Spleen (tissue), 7 donors: Measurements from ENCODE around the gene WDR20.
A peak's percentile ranks its signal among the peaks of the same experiment; 100 is the strongest.

Source experiments
- CTCF ChIP-seq, 11 experiments: fragments of 200-600 bp in 7 of 11; fragments of 450-650 bp in 4 of 11; sonication (generic) in 4 of 11; IDR thresholded peaks in 8 of 11; conservative IDR thresholded peaks in 3 of 11; 1 replicate in 7 of 11; 2 replicates in 4 of 11; pipeline versions ENCODE4 v1.4.0 to v1.8.0; 2016 to 2021; ENCODE audit warnings: antibody characterized with exemption in 11 of 11, inconsistent platforms in 4 of 11, mild to moderate bottlenecking in 1 of 11
- POLR2A ChIP-seq, 3 donors: fragments of 450-650 bp; IDR thresholded peaks; one replicate each; pipeline ENCODE4 v1.5.1; 2017; ENCODE audit warnings: antibody characterized with exemption in 3 of 3, mild to moderate bottlenecking in 1 of 3
- POLR2AphosphoS5 ChIP-seq, 3 donors: sonication (generic); formaldehyde crosslinking; IDR thresholded peaks; one replicate each; pipeline ENCODE4 v1.5.1; 2017; ENCODE audit warnings: antibody characterized with exemption in 3 of 3
- donor health status: DM: no; HTN: no; CAD: no; lungs with moderate emphysema.
- donor health status: DM: no; HTN: no; CAD: no.
- donor health status: DM: no; HTN: no; CAD: no.

DNA sequence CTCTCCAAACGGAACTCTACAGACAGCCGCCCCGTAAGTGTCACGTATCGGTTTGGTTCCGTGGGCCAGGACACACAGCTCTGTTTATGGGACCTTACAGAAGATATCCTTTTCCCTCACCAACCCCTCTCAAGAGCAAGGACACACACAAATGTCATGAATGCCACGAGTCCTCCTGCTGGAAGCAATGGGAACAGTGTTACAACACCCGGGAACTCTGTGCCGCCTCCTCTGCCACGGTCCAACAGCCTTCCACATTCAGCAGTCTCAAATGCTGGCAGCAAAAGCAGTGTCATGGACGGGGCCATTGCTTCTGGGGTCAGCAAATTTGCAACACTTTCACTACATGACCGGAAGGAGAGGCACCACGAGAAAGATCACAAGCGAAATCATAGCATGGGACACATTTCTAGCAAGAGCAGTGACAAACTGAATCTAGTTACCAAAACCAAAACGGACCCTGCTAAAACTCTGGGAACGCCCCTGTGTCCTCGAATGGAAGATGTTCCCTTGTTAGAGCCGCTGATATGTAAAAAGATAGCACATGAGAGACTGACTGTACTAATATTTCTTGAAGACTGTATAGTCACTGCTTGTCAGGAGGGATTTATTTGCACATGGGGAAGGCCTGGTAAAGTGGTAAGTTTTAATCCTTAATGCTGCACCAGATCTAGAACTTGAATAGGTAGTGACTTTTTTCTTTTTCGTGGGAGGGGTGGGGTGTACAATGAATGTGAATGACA, 69.7 kb downstream of the WDR20 start:
- TF ChIP-seq CTCF (IDR thresholded peaks at IDR 0.05 in 8 of 11, conservative IDR thresholded peaks at IDR 0.05 in 3 of 11) (peak in 5 of 11 experiments; percentile 8 to 42 (median 39)), POLR2A (IDR thresholded peaks at IDR 0.05) (no peak), POLR2AphosphoS5 (IDR thresholded peaks at IDR 0.05) (peak in 2 of 3 donors; percentile 33 to 50)
